GM23338 (cell line): ENCODE results near the gene FKBP1A. TPM values are rescaled to one million over a fixed set of nuclear protein-coding genes. Genes with fewer than 3 reads are reported as not detected.

ENCODE experiments used
- ATAC-seq: fragments of 200-7000 bp; cut with Tn5 transposase; 3 replicates; pipeline ENCODE4 v1.9.1; 2020
- DNase-seq: peaks from one replicate; pipeline ENCODE4 v3.0.0-alpha.2; 2015; ENCODE audit warnings: low spot score
- H2AFZ ChIP-seq: fragments of 200-600 bp; sonication (generic); 2 replicates; pipeline ENCODE4 v1.8.0; 2016; ENCODE audit warnings: antibody characterized with exemption, mild to moderate bottlenecking, moderate library complexity
- H3F3A ChIP-seq: fragments of 200-600 bp; sonication (generic); replicated peaks from 2 replicates; pipeline ENCODE4 v1.8.0; 2017; ENCODE audit warnings: antibody characterized with exemption, mixed run types, low read depth
- H3K27ac ChIP-seq: fragments of 200-600 bp; sonication (generic); 2 replicates; pipeline ENCODE4 v1.6.1; 2016; ENCODE audit warnings: low read depth
- H3K27me3 ChIP-seq: fragments of 200-600 bp; sonication (generic); 2 replicates; pipeline ENCODE4 v1.8.0; 2016; ENCODE audit warnings: mild to moderate bottlenecking, mixed run types, moderate library complexity; ENCODE audit not compliant: insufficient read depth
- H3K36me3 ChIP-seq: fragments of 200-600 bp; sonication (generic); 2 replicates; pipeline ENCODE4 v1.8.0; 2016; ENCODE audit warnings: mild to moderate bottlenecking; ENCODE audit not compliant: insufficient read depth
- H3K4me1 ChIP-seq: fragments of 200-600 bp; sonication (generic); 2 replicates; pipeline ENCODE4 v1.8.0; 2016; ENCODE audit warnings: mild to moderate bottlenecking, moderate library complexity; ENCODE audit not compliant: insufficient read depth
- H3K4me2 ChIP-seq: fragments of 200-600 bp; sonication (generic); 2 replicates; pipeline ENCODE4 v1.7.1; 2017; ENCODE audit warnings: mixed run types
- H3K4me3 ChIP-seq: fragments of 200-600 bp; sonication (generic); 2 replicates; pipeline ENCODE4 v1.6.1; 2016; ENCODE audit warnings: mixed run types
- H3K79me2 ChIP-seq: fragments of 200-600 bp; sonication (generic); replicated peaks from 2 replicates; pipeline ENCODE4 v1.8.0; 2017; ENCODE audit warnings: mild to moderate bottlenecking; ENCODE audit not compliant: insufficient read depth
- H3K9me2 ChIP-seq: fragments of 200-600 bp; sonication (generic); 2 replicates; pipeline ENCODE4 v1.8.0; 2017; ENCODE audit not compliant: insufficient read depth
- H4K20me1 ChIP-seq: fragments of 200-600 bp; sonication (generic); replicated peaks from 2 replicates; pipeline ENCODE4 v1.8.0; 2017; ENCODE audit warnings: mild to moderate bottlenecking; ENCODE audit not compliant: insufficient read depth
- H3K27ac Mint-ChIP-seq: 2 replicates; pipeline ENCODE4 v1.8.0; 2020; ENCODE audit warnings: inconsistent platforms, mild to moderate bottlenecking, moderate library complexity, mixed read lengths
- H3K27me3 Mint-ChIP-seq: 3 replicates; pipeline ENCODE4 v1.8.0; 2022; ENCODE audit warnings: low read depth, mild to moderate bottlenecking, moderate library complexity, mixed read lengths, inconsistent platforms; ENCODE audit not compliant: insufficient read depth, poor library complexity
- H3K36me3 Mint-ChIP-seq: 3 replicates; pipeline ENCODE4 v1.8.0; 2021; ENCODE audit warnings: low read depth, mild to moderate bottlenecking, inconsistent platforms, moderate library complexity, mixed read lengths
- H3K4me1 Mint-ChIP-seq: 3 replicates; pipeline ENCODE4 v1.8.0; 2020; ENCODE audit warnings: mild to moderate bottlenecking, inconsistent platforms, mixed read lengths
- H3K4me3 Mint-ChIP-seq: 3 replicates; pipeline ENCODE4 v1.8.0; 2021; ENCODE audit warnings: moderate library complexity, mild to moderate bottlenecking, inconsistent platforms, mixed read lengths
- H3K9me3 Mint-ChIP-seq: 3 replicates; pipeline ENCODE4 v1.8.0; 2020; ENCODE audit warnings: moderate library complexity, mild to moderate bottlenecking, inconsistent platforms, mixed read lengths
- CTCF ChIP-seq, 2 experiments: fragments of 200-600 bp in 1 of 2; sonication (generic) in 1 of 2; conservative IDR thresholded peaks; 2 replicates each; pipeline versions ENCODE4 v1.5.1 to v1.6.1; 2016 to 2017; ENCODE audit warnings: antibody characterized with exemption in 2 of 2, low read depth in 2 of 2, mild to moderate bottlenecking in 2 of 2, moderate library complexity in 1 of 2
- ETS1 ChIP-seq: IDR thresholded peaks from 2 replicates; pipeline ENCODE4 v1.6.1; 2016; ENCODE audit warnings: antibody characterized with exemption
- EZH2 ChIP-seq: fragments of 200-600 bp; sonication (generic); IDR thresholded peaks from one replicate; pipeline ENCODE4 v1.8.0; 2017; ENCODE audit warnings: antibody characterized with exemption, mild to moderate bottlenecking, low read depth; ENCODE audit not compliant: unreplicated experiment
- EZH2phosphoT487 ChIP-seq: fragments of 200-600 bp; sonication (generic); IDR thresholded peaks from one replicate; pipeline ENCODE4 v1.8.1; 2018; ENCODE audit warnings: antibody characterized with exemption; ENCODE audit not compliant: unreplicated experiment
- JUNB ChIP-seq: IDR thresholded peaks from one replicate; pipeline ENCODE4 v1.6.1; 2016; ENCODE audit warnings: antibody characterized with exemption; ENCODE audit not compliant: unreplicated experiment
- NANOG ChIP-seq: IDR thresholded peaks from 2 replicates; pipeline ENCODE4 v1.6.1; 2016; ENCODE audit warnings: antibody characterized with exemption, borderline replicate concordance
- POLR2AphosphoS5 ChIP-seq: IDR thresholded peaks from 2 replicates; pipeline ENCODE4 v1.6.1; 2016; ENCODE audit warnings: antibody characterized with exemption, low read depth
- ZNF114 ChIP-seq: fragments of 250-450 bp; sonication (Bioruptor Pico); IDR thresholded peaks from 2 replicates; pipeline ENCODE4 v1.5.0; 2020; ENCODE audit warnings: mild to moderate bottlenecking, moderate library complexity
- ZNF331 ChIP-seq: fragments of 250-450 bp; sonication (Bioruptor Pico); IDR thresholded peaks from 2 replicates; pipeline ENCODE4 v1.5.0; 2020; ENCODE audit warnings: low read depth, mild to moderate bottlenecking, moderate library complexity
- ZNF462 ChIP-seq: fragments of 250-450 bp; sonication (Bioruptor Pico); IDR thresholded peaks from 2 replicates; pipeline ENCODE4 v1.5.0; 2020; ENCODE audit warnings: mild to moderate bottlenecking, moderate library complexity
- polyA plus RNA-seq: library from polyadenylated mRNA; unstranded; fragments of >200 nt; fragmentation: Nextera tagmentation; extraction: Ambion mirVana; gene quantifications from 2 replicates; pipeline ENCODE4 v1.2.1, GENCODE V29; 2016
- total RNA-seq: library from RNA; depleted of rRNA; stranded (reverse); fragments of >200 nt; shearing (Covaris generic); gene quantifications from 2 replicates; pipeline ENCODE4 v1.2.3, GENCODE V29; 2014

Gene FKBP1A
- total and polyA plus RNA-seq, 2 experiments from 2014 or later, result 171 to 350 TPM

GRCh38 chr20:1353956-1354355 is 38.9 kb downstream of the FKBP1A start:
- Histone ChIP-seq H3K27ac (no peak overlapping the region), H3K9me2 (no peaks in the 10 kb centered on the region), H3K79me2 (no peaks in the 10 kb centered on the region), H2AFZ (no peak overlapping the region), H4K20me1 (peaks cover 8% of the 10 kb centered on the region), H3K4me3 (no peak overlapping the region), H3K4me2 (no peak overlapping the region), H3K27me3 (no peaks in the 10 kb centered on the region), H3F3A (no peaks in the 10 kb centered on the region), H3K36me3 (no peaks in the 10 kb centered on the region), H3K4me1 (no peaks in the 10 kb centered on the region)
- no peaks in the 10 kb centered on the region for H3K4me1 Mint-ChIP-seq
- H3K9me3 Mint-ChIP-seq, result no peaks in the 10 kb centered on the region; the same call in 2 of the 3 replicates
- DNase-seq, result no peak
- ATAC-seq, result no peak
- no peak overlapping the region for H3K4me3 Mint-ChIP-seq
- TF ChIP-seq EZH2phosphoT487, result no peak
- no peak for TF ChIP-seq JUNB
- no peak overlapping the region for H3K27ac Mint-ChIP-seq
- peaks cover 37% of the 10 kb centered on the region for H3K36me3 Mint-ChIP-seq
- H3K27me3 Mint-ChIP-seq, result no peaks in the 10 kb centered on the region

- Mint-ChIP-seq H3K27me3 (peaks cover 3% of the 10 kb centered on the region), H3K36me3 (peaks cover 17% of the 10 kb centered on the region; the same call in 2 of the 3 replicates), H3K4me1 (no peaks in the 10 kb centered on the region), H3K9me3 (peaks cover 14% of the 10 kb centered on the region; the same call in 2 of the 3 replicates), H3K4me3 (no peak overlapping the region), H3K27ac (no peak overlapping the region)
- no peaks in the 10 kb centered on the region for H3K27me3 ChIP-seq
- peaks cover 3% of the 10 kb centered on the region for H4K20me1 ChIP-seq
- no peaks in the 10 kb centered on the region for H3K36me3 ChIP-seq
- no peak overlapping the region for H3K4me2 ChIP-seq
- no peak for ATAC-seq
- H3K79me2 ChIP-seq, result no peaks in the 10 kb centered on the region
- H2AFZ ChIP-seq, result no peak overlapping the region
- H3F3A ChIP-seq, result no peaks in the 10 kb centered on the region
- H3K4me3 ChIP-seq, result no peak overlapping the region
- no peaks in the 10 kb centered on the region for H3K4me1 ChIP-seq
- no peak overlapping the region for H3K27ac ChIP-seq
- peaks cover 6% of the 10 kb centered on the region; the same call in 1 of the 2 replicates for H3K9me2 ChIP-seq
- DNase-seq, result no peak
- TF ChIP-seq JUNB (no peak), ZNF462 (CRISPR knock-in tag) (no peak), ZNF331 (CRISPR knock-in tag) (no peak), ETS1 (no peak), NANOG (no peak), EZH2phosphoT487 (no peak), POLR2AphosphoS5 (no peak), CTCF (conservative IDR thresholded peaks at IDR 0.05; ENCODE audit: low read depth in 2 of 2) (no peak), ZNF114 (no peak), EZH2 (no peak)
These were observed 46.4 kb downstream of the FKBP1A start for GRCh38 chr20:1346315-1346969.
